ENCODE measurements around the gene INVS. TPM values are rescaled to one million over a fixed set of nuclear protein-coding genes. Genes with fewer than 3 reads are reported as not detected.

Gene INVS, protein sequence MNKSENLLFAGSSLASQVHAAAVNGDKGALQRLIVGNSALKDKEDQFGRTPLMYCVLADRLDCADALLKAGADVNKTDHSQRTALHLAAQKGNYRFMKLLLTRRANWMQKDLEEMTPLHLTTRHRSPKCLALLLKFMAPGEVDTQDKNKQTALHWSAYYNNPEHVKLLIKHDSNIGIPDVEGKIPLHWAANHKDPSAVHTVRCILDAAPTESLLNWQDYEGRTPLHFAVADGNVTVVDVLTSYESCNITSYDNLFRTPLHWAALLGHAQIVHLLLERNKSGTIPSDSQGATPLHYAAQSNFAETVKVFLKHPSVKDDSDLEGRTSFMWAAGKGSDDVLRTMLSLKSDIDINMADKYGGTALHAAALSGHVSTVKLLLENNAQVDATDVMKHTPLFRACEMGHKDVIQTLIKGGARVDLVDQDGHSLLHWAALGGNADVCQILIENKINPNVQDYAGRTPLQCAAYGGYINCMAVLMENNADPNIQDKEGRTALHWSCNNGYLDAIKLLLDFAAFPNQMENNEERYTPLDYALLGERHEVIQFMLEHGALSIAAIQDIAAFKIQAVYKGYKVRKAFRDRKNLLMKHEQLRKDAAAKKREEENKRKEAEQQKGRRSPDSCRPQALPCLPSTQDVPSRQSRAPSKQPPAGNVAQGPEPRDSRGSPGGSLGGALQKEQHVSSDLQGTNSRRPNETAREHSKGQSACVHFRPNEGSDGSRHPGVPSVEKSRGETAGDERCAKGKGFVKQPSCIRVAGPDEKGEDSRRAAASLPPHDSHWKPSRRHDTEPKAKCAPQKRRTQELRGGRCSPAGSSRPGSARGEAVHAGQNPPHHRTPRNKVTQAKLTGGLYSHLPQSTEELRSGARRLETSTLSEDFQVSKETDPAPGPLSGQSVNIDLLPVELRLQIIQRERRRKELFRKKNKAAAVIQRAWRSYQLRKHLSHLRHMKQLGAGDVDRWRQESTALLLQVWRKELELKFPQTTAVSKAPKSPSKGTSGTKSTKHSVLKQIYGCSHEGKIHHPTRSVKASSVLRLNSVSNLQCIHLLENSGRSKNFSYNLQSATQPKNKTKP
- total RNA-seq (2022; extraction: Qiagen RNA extraction; ENCODE audit: low read depth): 9.0 to 10.9 TPM (median 9.9 TPM) in 5 replicates

DNA sequence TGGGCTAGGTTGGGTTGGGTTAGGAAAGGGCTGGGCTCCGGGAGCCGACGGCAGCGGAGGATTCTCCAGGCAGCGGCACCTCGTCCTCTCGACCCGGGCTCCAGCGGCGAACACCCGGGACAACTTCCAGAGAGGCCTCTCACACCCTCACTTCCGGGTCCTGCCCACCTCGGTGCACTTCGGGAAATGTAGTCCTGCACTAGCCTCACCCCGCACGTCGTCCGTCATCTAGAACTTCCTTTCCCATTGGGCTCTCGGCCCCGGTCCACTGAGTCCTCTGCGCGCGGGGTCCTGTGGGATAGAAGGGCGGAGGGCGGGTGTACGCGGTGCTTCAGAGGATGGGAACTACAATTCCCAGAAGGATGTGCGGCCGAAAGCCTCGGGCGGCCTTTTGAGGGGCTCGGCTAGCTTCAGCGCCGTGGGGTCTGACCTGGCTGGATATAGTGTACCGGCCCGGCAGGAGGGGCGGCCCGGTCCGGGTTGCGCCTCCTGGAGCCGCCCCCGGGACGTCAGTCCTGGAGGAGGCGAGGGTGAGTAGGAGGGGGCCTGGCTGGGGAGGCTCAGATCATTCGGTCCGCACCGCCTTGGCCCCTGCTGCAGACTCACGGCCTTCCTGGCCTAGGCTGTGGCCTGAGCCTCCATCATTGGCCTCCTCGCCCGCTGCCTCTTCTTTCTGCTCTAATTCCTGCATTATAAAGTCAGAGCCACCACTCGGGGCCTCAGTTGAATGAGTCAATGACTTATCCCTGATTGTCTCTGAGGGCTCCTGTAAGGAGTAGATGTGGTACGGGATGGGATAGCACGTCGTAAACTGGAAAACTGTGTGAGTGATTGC is at the start of gene INVS, which contains the start of gene ERP44:
Gene INVS, plus strand, starts transcription at position 357 of the 835 bp plus-strand sequence. CDS start 5,279 bp downstream, outside the sequence.
Gene ERP44, minus strand, starts transcription at position 114 of the 835 bp plus-strand sequence. CDS start 160 bp downstream, outside the sequence.

Other genes starting within 250 kb of the INVS start
- 5.4 to 10.9 TPM (median 8.8 TPM) in 5 replicates for gene STX17, start 192.6 kb upstream of the INVS start, total RNA-seq (2022; extraction: Qiagen RNA extraction; ENCODE audit: low read depth)
- 11.3 to 16.0 TPM (median 14.4 TPM) in 5 replicates for gene ERP44, start 243 bp upstream of the INVS start, total RNA-seq (2022; extraction: Qiagen RNA extraction; ENCODE audit: low read depth)

All from A549 treated with RU486 at 1 μM for 4 hours (cell line).